ENCODE results near the gene MRPL48. TPM values are rescaled to one million over a fixed set of nuclear protein-coding genes. Genes with fewer than 3 reads are reported as not detected.
A peak's percentile ranks its signal among the peaks of the same experiment; 100 is the strongest.

MRPL48 gene
- total and polyA plus RNA-seq, 4 experiments from 2014 or later: 24.9 to 85.1 (median 51.1) TPM

GRCh38 chr11:73907191-73907590, 119.5 kb downstream of the MRPL48 start:
- peak in 1 of 5 donors; percentile 40 for DNase-seq
- Histone ChIP-seq H3K27me3 (ENCODE audit: insufficient read depth, low read length) (no peaks in the 10 kb centered on the region), H3K9me3 (ENCODE audit: control insufficient read depth in 1 of 2, low read length in 2 of 2) (no peaks in the 10 kb centered on the region), H3K36me3 (ENCODE audit: insufficient read depth, low read length) (peaks cover 7% of the 10 kb centered on the region), H3K4me3 (ENCODE audit: low read length in 2 of 2) (no peak overlapping the region), H3K27ac (ENCODE audit: low read depth, low read length) (no peak overlapping the region), H3K4me1 (ENCODE audit: insufficient read depth, low read length) (no peaks in the 10 kb centered on the region)
- Mint-ChIP-seq H3K27ac (no peak overlapping the region), H3K4me1 (no peaks in the 10 kb centered on the region), H3K4me3 (no peak overlapping the region), H3K9me3 (no peaks in the 10 kb centered on the region), H3K27me3 (no peaks in the 10 kb centered on the region), H3K36me3 (peaks cover 30 to 53% of the 10 kb centered on the region in 2 donors)
- CTCF ChIA-PET (ENCODE audit: partially characterized antibody): no interaction called here
- intact Hi-C loops (cut with micrococcal nuclease): no loop called here
- POLR2A ChIA-PET (ENCODE audit: partially characterized antibody): no interaction called here

GRCh38 chr11:73912026-73912425, 124.4 kb downstream of the MRPL48 start:
- peaks cover 35 to 61% of the 10 kb centered on the region in 2 donors for H3K36me3 Mint-ChIP-seq
- H3K27ac ChIP-seq (ENCODE audit: low read depth, low read length): no peak overlapping the region
- intact Hi-C loops (cut with micrococcal nuclease): no loop called here
- H3K4me3 ChIP-seq (ENCODE audit: low read length in 2 of 2): no peak overlapping the region
- no peaks in the 10 kb centered on the region for H3K27me3 Mint-ChIP-seq
- H3K9me3 Mint-ChIP-seq: no peaks in the 10 kb centered on the region
- H3K9me3 ChIP-seq (ENCODE audit: control insufficient read depth in 1 of 2, low read length in 2 of 2): no peaks in the 10 kb centered on the region
- H3K4me1 Mint-ChIP-seq: peaks cover 0 to 2% (median 0%) of the 10 kb centered on the region in 4 donors
- H3K27me3 ChIP-seq (ENCODE audit: insufficient read depth, low read length): no peaks in the 10 kb centered on the region
- POLR2A ChIA-PET (ENCODE audit: partially characterized antibody): no interaction called here
- CTCF ChIA-PET (ENCODE audit: partially characterized antibody): interaction anchor here (0.7 kb wide), 1 partner anchor 796 kb away, joined by 3 read pairs; no protein-coding TSS in a partner anchor
- no peak for DNase-seq
- no peaks in the 10 kb centered on the region for H3K4me1 ChIP-seq (ENCODE audit: insufficient read depth, low read length)
- no peak overlapping the region for H3K4me3 Mint-ChIP-seq
- peaks cover 33% of the 10 kb centered on the region for H3K36me3 ChIP-seq (ENCODE audit: insufficient read depth, low read length)
- H3K27ac Mint-ChIP-seq: peak overlapping the region in 1 of 7 donors; percentile 24

- Mint-ChIP-seq H3K36me3 (peaks cover 36 to 61% of the 10 kb centered on the region in 2 donors), H3K4me1 (peaks cover 0 to 2% (median 0%) of the 10 kb centered on the region in 4 donors), H3K9me3 (no peaks in the 10 kb centered on the region), H3K27ac (no peak overlapping the region), H3K27me3 (no peaks in the 10 kb centered on the region), H3K4me3 (no peak overlapping the region)
- no peak for DNase-seq
- H3K27me3 ChIP-seq (ENCODE audit: insufficient read depth, low read length): no peaks in the 10 kb centered on the region
- ChIA-PET POLR2A (ENCODE audit: partially characterized antibody) (no interaction called here), CTCF (ENCODE audit: partially characterized antibody) (no interaction called here)
- H3K36me3 ChIP-seq (ENCODE audit: insufficient read depth, low read length): peaks cover 39% of the 10 kb centered on the region
- intact Hi-C loops (cut with micrococcal nuclease): no loop called here
- no peak overlapping the region for H3K4me3 ChIP-seq (ENCODE audit: low read length in 2 of 2)
- H3K4me1 ChIP-seq (ENCODE audit: insufficient read depth, low read length): no peaks in the 10 kb centered on the region
- no peaks in the 10 kb centered on the region for H3K9me3 ChIP-seq (ENCODE audit: control insufficient read depth in 1 of 2, low read length in 2 of 2)
- no peak overlapping the region for H3K27ac ChIP-seq (ENCODE audit: low read depth, low read length)
Measured at GRCh38 chr11:73913472-73913871, 125.8 kb downstream of the MRPL48 start.

- intact Hi-C loops (cut with micrococcal nuclease): no loop called here
- H3K9me3 Mint-ChIP-seq: no peaks in the 10 kb centered on the region
- H3K36me3 Mint-ChIP-seq: peaks cover 42 to 67% of the 10 kb centered on the region in 2 donors
- Histone ChIP-seq H3K9me3 (ENCODE audit: control insufficient read depth in 1 of 2, low read length in 2 of 2) (no peaks in the 10 kb centered on the region), H3K4me1 (ENCODE audit: insufficient read depth, low read length) (no peaks in the 10 kb centered on the region), H3K27me3 (ENCODE audit: insufficient read depth, low read length) (no peaks in the 10 kb centered on the region), H3K4me3 (ENCODE audit: low read length in 2 of 2) (no peak overlapping the region), H3K27ac (ENCODE audit: low read depth, low read length) (no peak overlapping the region), H3K36me3 (ENCODE audit: insufficient read depth, low read length) (peaks cover 47% of the 10 kb centered on the region)
- H3K4me1 Mint-ChIP-seq: peaks cover 0 to 2% (median 0%) of the 10 kb centered on the region in 4 donors
- ChIA-PET CTCF (ENCODE audit: partially characterized antibody) (no interaction called here), POLR2A (ENCODE audit: partially characterized antibody) (no interaction called here)
- H3K4me3 Mint-ChIP-seq: no peak overlapping the region
- DNase-seq: no peak
- no peaks in the 10 kb centered on the region for H3K27me3 Mint-ChIP-seq
- no peak overlapping the region for H3K27ac Mint-ChIP-seq
Measured at GRCh38 chr11:73914284-73914683, 126.6 kb downstream of the MRPL48 start.

Other genes with a start within 250 kb of the MRPL48 start
- 10 to 100 TPM; 21.9 to 22.7 TPM for gene FAM168A, start 189.8 kb upstream of the MRPL48 start, total RNA-seq
- gene FAM168A, start 189.8 kb upstream of the MRPL48 start, polyA plus RNA-seq: 1 to 10 TPM in 1 of 2 donors, under 1 TPM in 1; 0.61 to 3.5 TPM
- gene PLEKHB1, start 141.3 kb upstream of the MRPL48 start, total RNA-seq: 10 to 100 TPM; 53.8 to 63.2 TPM
- gene PLEKHB1, start 141.3 kb upstream of the MRPL48 start, polyA plus RNA-seq: 10 to 100 TPM; 78.4 to 79.1 TPM
- gene RAB6A, start 26.8 kb upstream of the MRPL48 start, total RNA-seq: 100 to 1,000 TPM; 102 to 118 TPM
- gene RAB6A, start 26.8 kb upstream of the MRPL48 start, polyA plus RNA-seq: 100 to 1,000 TPM; 122 to 129 TPM
- 10 to 100 TPM; 59.0 to 61.4 TPM for gene COA4, start 89.0 kb downstream of the MRPL48 start, total RNA-seq
- gene COA4, start 89.0 kb downstream of the MRPL48 start, polyA plus RNA-seq: 10 to 100 TPM; 56.8 to 57.4 TPM
- 10 to 100 TPM; 18.8 to 19.1 TPM for gene PAAF1, start 89.1 kb downstream of the MRPL48 start, total RNA-seq
- gene PAAF1, start 89.1 kb downstream of the MRPL48 start, polyA plus RNA-seq: 10 to 100 TPM; 17.5 to 21.8 TPM
- under 1 TPM; 0.23 to 0.30 TPM for gene DNAJB13, start 163.2 kb downstream of the MRPL48 start, total RNA-seq
- under 1 TPM in 1 of 2 donors, not detected in 1; 0.53 TPM for gene DNAJB13, start 163.2 kb downstream of the MRPL48 start, polyA plus RNA-seq
- gene UCP2, start 195.0 kb downstream of the MRPL48 start, total RNA-seq: 100 to 1,000 TPM; 325 to 336 TPM
- gene UCP2, start 195.0 kb downstream of the MRPL48 start, polyA plus RNA-seq: 1,000 to 10,000 TPM in 1 of 2 donors, 100 to 1,000 TPM in 1; 910 to 1,459 TPM
- 1 to 10 TPM; 4.8 to 6.3 TPM for gene UCP3, start 221.2 kb downstream of the MRPL48 start, total RNA-seq
- under 1 TPM; 0.54 to 0.66 TPM for gene UCP3, start 221.2 kb downstream of the MRPL48 start, polyA plus RNA-seq